HEK293 (cell line): Measurements from ENCODE around the gene DMD.
A peak's percentile ranks its signal among the peaks of the same experiment; 100 is the strongest.

Source experiments
- ELK4 ChIP-seq: IDR thresholded peaks from 2 replicates; pipeline ENCODE4 v1.6.1; 2011; ENCODE audit warnings: mild to moderate bottlenecking, low read depth, low read length, borderline replicate concordance
- MYNN ChIP-seq: fragments of 450-650 bp; formaldehyde crosslinking; IDR thresholded peaks from 2 replicates; pipeline ENCODE4 v1.5.1; 2016; ENCODE audit warnings: missing biosample characterization, missing genetic modification characterization, borderline replicate concordance
- SP2 ChIP-seq: fragments of 450-650 bp; formaldehyde crosslinking; IDR thresholded peaks from 2 replicates; pipeline ENCODE4 v1.5.1; 2016; ENCODE audit warnings: missing biosample characterization, missing genetic modification characterization
- ZNF394 ChIP-seq: fragments of 450-650 bp; formaldehyde crosslinking; IDR thresholded peaks from 2 replicates; pipeline ENCODE4 v1.5.1; 2016; ENCODE audit warnings: missing biosample characterization, missing genetic modification characterization, mild to moderate bottlenecking, moderate library complexity, borderline replicate concordance
- ZNF416 ChIP-seq: fragments of 450-650 bp; formaldehyde crosslinking; IDR thresholded peaks from 2 replicates; pipeline ENCODE4 v1.5.1; 2016; ENCODE audit warnings: missing biosample characterization, missing genetic modification characterization
- ZSCAN23 ChIP-seq: fragments of 450-650 bp; formaldehyde crosslinking; IDR thresholded peaks from 2 replicates; pipeline ENCODE4 v1.5.1; 2016; ENCODE audit warnings: missing biosample characterization, missing genetic modification characterization
- TF ChIP-seq, protein P1 (sequence below): fragments of 450-650 bp; formaldehyde crosslinking; IDR thresholded peaks from 2 replicates; pipeline ENCODE4 v1.5.1; 2016; ENCODE audit warnings: missing biosample characterization, missing genetic modification characterization
- TF ChIP-seq, protein P2 (sequence below): fragments of 450-650 bp; formaldehyde crosslinking; IDR thresholded peaks from 2 replicates; pipeline ENCODE4 v1.5.1; 2017; ENCODE audit warnings: missing biosample characterization, missing genetic modification characterization
- TF ChIP-seq, protein P3 (sequence below): fragments of 450-650 bp; formaldehyde crosslinking; IDR thresholded peaks from 2 replicates; pipeline ENCODE4 v1.5.1; 2016; ENCODE audit warnings: missing biosample characterization, missing genetic modification characterization, low read depth

- TF ChIP-seq ZNF394 (tag by site-specific recombination) = no peak
- TF ChIP-seq, protein P1, sequence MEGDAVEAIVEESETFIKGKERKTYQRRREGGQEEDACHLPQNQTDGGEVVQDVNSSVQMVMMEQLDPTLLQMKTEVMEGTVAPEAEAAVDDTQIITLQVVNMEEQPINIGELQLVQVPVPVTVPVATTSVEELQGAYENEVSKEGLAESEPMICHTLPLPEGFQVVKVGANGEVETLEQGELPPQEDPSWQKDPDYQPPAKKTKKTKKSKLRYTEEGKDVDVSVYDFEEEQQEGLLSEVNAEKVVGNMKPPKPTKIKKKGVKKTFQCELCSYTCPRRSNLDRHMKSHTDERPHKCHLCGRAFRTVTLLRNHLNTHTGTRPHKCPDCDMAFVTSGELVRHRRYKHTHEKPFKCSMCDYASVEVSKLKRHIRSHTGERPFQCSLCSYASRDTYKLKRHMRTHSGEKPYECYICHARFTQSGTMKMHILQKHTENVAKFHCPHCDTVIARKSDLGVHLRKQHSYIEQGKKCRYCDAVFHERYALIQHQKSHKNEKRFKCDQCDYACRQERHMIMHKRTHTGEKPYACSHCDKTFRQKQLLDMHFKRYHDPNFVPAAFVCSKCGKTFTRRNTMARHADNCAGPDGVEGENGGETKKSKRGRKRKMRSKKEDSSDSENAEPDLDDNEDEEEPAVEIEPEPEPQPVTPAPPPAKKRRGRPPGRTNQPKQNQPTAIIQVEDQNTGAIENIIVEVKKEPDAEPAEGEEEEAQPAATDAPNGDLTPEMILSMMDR = no peak
- TF ChIP-seq ELK4 = peak; percentile 49; the same call in 1 of the 2 replicates
- no peak for TF ChIP-seq SP2 (tag by site-specific recombination)
- TF ChIP-seq ZNF416 (tag by site-specific recombination) = no peak
- TF ChIP-seq ZSCAN23 (tag by site-specific recombination) = no peak
- TF ChIP-seq, protein P2, sequence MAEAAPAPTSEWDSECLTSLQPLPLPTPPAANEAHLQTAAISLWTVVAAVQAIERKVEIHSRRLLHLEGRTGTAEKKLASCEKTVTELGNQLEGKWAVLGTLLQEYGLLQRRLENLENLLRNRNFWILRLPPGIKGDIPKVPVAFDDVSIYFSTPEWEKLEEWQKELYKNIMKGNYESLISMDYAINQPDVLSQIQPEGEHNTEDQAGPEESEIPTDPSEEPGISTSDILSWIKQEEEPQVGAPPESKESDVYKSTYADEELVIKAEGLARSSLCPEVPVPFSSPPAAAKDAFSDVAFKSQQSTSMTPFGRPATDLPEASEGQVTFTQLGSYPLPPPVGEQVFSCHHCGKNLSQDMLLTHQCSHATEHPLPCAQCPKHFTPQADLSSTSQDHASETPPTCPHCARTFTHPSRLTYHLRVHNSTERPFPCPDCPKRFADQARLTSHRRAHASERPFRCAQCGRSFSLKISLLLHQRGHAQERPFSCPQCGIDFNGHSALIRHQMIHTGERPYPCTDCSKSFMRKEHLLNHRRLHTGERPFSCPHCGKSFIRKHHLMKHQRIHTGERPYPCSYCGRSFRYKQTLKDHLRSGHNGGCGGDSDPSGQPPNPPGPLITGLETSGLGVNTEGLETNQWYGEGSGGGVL (tag by site-specific recombination) = no peak
- TF ChIP-seq, protein P3, sequence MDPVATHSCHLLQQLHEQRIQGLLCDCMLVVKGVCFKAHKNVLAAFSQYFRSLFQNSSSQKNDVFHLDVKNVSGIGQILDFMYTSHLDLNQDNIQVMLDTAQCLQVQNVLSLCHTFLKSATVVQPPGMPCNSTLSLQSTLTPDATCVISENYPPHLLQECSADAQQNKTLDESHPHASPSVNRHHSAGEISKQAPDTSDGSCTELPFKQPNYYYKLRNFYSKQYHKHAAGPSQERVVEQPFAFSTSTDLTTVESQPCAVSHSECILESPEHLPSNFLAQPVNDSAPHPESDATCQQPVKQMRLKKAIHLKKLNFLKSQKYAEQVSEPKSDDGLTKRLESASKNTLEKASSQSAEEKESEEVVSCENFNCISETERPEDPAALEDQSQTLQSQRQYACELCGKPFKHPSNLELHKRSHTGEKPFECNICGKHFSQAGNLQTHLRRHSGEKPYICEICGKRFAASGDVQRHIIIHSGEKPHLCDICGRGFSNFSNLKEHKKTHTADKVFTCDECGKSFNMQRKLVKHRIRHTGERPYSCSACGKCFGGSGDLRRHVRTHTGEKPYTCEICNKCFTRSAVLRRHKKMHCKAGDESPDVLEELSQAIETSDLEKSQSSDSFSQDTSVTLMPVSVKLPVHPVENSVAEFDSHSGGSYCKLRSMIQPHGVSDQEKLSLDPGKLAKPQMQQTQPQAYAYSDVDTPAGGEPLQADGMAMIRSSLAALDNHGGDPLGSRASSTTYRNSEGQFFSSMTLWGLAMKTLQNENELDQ (tag by site-specific recombination) = no peak
- no peak for TF ChIP-seq MYNN (tag by site-specific recombination)
Observed at GRCh38 chrX:31590581-31591114, 1620.7 kb downstream of the DMD start.
